ENCODE data around the gene PLXNA2. TPM values are rescaled to one million over a fixed set of nuclear protein-coding genes. Genes with fewer than 3 reads are reported as not detected.

Gene PLXNA2
- total and polyA plus RNA-seq, 2 of the 8 experiments (the other 6 are each of a cell fraction or from before 2014, with no cell fraction given) = 0.33 to 1.5 TPM

DNA sequence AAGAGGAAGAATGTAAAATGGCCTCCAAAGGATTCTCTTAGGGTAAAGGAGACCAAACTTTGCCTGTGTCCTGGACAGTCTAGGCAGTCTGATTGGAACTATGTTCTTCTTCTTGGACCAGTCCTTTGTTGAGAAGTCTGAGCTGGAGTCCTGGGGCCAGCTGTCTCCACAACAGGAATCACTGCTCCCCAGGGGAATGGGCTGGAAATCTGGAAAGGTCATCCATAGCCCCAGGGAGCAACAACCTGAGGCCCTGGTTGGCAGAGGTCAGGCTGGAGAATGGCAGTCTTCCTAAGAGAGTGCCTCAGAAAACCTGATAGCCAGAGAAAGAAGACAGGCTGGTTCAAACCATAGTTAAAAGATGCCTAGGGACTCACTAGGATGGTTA is 68.7 kb downstream of the PLXNA2 start (continued):
- TF ChIP-seq, protein P1, sequence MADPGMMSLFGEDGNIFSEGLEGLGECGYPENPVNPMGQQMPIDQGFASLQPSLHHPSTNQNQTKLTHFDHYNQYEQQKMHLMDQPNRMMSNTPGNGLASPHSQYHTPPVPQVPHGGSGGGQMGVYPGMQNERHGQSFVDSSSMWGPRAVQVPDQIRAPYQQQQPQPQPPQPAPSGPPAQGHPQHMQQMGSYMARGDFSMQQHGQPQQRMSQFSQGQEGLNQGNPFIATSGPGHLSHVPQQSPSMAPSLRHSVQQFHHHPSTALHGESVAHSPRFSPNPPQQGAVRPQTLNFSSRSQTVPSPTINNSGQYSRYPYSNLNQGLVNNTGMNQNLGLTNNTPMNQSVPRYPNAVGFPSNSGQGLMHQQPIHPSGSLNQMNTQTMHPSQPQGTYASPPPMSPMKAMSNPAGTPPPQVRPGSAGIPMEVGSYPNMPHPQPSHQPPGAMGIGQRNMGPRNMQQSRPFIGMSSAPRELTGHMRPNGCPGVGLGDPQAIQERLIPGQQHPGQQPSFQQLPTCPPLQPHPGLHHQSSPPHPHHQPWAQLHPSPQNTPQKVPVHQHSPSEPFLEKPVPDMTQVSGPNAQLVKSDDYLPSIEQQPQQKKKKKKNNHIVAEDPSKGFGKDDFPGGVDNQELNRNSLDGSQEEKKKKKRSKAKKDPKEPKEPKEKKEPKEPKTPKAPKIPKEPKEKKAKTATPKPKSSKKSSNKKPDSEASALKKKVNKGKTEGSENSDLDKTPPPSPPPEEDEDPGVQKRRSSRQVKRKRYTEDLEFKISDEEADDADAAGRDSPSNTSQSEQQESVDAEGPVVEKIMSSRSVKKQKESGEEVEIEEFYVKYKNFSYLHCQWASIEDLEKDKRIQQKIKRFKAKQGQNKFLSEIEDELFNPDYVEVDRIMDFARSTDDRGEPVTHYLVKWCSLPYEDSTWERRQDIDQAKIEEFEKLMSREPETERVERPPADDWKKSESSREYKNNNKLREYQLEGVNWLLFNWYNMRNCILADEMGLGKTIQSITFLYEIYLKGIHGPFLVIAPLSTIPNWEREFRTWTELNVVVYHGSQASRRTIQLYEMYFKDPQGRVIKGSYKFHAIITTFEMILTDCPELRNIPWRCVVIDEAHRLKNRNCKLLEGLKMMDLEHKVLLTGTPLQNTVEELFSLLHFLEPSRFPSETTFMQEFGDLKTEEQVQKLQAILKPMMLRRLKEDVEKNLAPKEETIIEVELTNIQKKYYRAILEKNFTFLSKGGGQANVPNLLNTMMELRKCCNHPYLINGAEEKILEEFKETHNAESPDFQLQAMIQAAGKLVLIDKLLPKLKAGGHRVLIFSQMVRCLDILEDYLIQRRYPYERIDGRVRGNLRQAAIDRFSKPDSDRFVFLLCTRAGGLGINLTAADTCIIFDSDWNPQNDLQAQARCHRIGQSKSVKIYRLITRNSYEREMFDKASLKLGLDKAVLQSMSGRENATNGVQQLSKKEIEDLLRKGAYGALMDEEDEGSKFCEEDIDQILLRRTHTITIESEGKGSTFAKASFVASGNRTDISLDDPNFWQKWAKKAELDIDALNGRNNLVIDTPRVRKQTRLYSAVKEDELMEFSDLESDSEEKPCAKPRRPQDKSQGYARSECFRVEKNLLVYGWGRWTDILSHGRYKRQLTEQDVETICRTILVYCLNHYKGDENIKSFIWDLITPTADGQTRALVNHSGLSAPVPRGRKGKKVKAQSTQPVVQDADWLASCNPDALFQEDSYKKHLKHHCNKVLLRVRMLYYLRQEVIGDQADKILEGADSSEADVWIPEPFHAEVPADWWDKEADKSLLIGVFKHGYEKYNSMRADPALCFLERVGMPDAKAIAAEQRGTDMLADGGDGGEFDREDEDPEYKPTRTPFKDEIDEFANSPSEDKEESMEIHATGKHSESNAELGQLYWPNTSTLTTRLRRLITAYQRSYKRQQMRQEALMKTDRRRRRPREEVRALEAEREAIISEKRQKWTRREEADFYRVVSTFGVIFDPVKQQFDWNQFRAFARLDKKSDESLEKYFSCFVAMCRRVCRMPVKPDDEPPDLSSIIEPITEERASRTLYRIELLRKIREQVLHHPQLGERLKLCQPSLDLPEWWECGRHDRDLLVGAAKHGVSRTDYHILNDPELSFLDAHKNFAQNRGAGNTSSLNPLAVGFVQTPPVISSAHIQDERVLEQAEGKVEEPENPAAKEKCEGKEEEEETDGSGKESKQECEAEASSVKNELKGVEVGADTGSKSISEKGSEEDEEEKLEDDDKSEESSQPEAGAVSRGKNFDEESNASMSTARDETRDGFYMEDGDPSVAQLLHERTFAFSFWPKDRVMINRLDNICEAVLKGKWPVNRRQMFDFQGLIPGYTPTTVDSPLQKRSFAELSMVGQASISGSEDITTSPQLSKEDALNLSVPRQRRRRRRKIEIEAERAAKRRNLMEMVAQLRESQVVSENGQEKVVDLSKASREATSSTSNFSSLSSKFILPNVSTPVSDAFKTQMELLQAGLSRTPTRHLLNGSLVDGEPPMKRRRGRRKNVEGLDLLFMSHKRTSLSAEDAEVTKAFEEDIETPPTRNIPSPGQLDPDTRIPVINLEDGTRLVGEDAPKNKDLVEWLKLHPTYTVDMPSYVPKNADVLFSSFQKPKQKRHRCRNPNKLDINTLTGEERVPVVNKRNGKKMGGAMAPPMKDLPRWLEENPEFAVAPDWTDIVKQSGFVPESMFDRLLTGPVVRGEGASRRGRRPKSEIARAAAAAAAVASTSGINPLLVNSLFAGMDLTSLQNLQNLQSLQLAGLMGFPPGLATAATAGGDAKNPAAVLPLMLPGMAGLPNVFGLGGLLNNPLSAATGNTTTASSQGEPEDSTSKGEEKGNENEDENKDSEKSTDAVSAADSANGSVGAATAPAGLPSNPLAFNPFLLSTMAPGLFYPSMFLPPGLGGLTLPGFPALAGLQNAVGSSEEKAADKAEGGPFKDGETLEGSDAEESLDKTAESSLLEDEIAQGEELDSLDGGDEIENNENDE (IDR thresholded peaks at IDR 0.05; ENCODE audit: insufficient replicate concordance, low read length) = no peak
- TF ChIP-seq CREB1 (IDR thresholded peaks at IDR 0.05) = no peak
- TF ChIP-seq SUZ12 (IDR thresholded peaks at IDR 0.05; ENCODE audit: low read length) = no peak
- TF ChIP-seq NANOG (IDR thresholded peaks at IDR 0.05; ENCODE audit: insufficient read depth, low read depth, low read length, poor library complexity, severe bottlenecking) = no peak
- TF ChIP-seq EZH2 (IDR thresholded peaks at IDR 0.05; ENCODE audit: low read depth, low read length, severe bottlenecking) = no peak
- TF ChIP-seq PHF8 (conservative IDR thresholded peaks at IDR 0.05; ENCODE audit: low read depth, low read length) = no peak
